ENCODE data around the gene TELO2. TPM values are rescaled to one million over a fixed set of nuclear protein-coding genes. Genes with fewer than 3 reads are reported as not detected.

The TELO2 gene
- total RNA-seq, 4 donors from 2014 or later, result 37.1 to 84.6 (median 45.3) TPM

GRCh38 chr16:1556254-1556653 lies 63.1 kb downstream of the TELO2 start:
- no peak for TF ChIP-seq EP300 (IDR thresholded peaks at IDR 0.05)
- TF ChIP-seq CTCF (IDR thresholded peaks at IDR 0.05), result no peak
- no peak for TF ChIP-seq POLR2A (IDR thresholded peaks at IDR 0.05)
- WGBS, 2 donors, result 77 to 84% methylated on average over 6 to 13 of the region's 13 CpGs
- H3K4me1 ChIP-seq, result peaks cover 0 to 2% (median 0%) of the 10 kb centered on the region in 4 donors
- H3K27me3 ChIP-seq, result no peaks in the 10 kb centered on the region
- H3K36me3 ChIP-seq, result peaks cover 0 to 93% (median 4%) of the 10 kb centered on the region in 3 donors
- H3K9me3 ChIP-seq, result no peaks in the 10 kb centered on the region
- H3K27ac ChIP-seq, result no peak overlapping the region
- H3K4me3 ChIP-seq, result no peak overlapping the region
- no peak for DNase-seq (ENCODE audit: low spot score in 2 of 2)

- TF ChIP-seq POLR2A (IDR thresholded peaks at IDR 0.05) (no peak), EP300 (IDR thresholded peaks at IDR 0.05) (no peak), CTCF (IDR thresholded peaks at IDR 0.05) (no peak)
- Histone ChIP-seq H3K4me1 (no peaks in the 10 kb centered on the region), H3K9me3 (no peaks in the 10 kb centered on the region), H3K27ac (no peak overlapping the region), H3K36me3 (peaks cover 0 to 93% (median 4%) of the 10 kb centered on the region in 3 donors), H3K27me3 (no peaks in the 10 kb centered on the region), H3K4me3 (no peak overlapping the region)
- no peak for DNase-seq (ENCODE audit: low spot score in 2 of 2)
- WGBS, 2 donors, result 89% methylated on average over 15 to 16 of the region's 16 CpGs
Observed at GRCh38 chr16:1557074-1557473, 63.9 kb downstream of the TELO2 start.

GRCh38 chr16:1557576-1557975 lies 64.4 kb downstream of the TELO2 start:
- Histone ChIP-seq H3K4me3 (no peak overlapping the region), H3K36me3 (peaks cover 0 to 95% (median 4%) of the 10 kb centered on the region in 3 donors), H3K27me3 (no peaks in the 10 kb centered on the region), H3K27ac (no peak overlapping the region), H3K9me3 (no peaks in the 10 kb centered on the region), H3K4me1 (no peaks in the 10 kb centered on the region)
- TF ChIP-seq CTCF (IDR thresholded peaks at IDR 0.05) (no peak), POLR2A (IDR thresholded peaks at IDR 0.05) (no peak), EP300 (IDR thresholded peaks at IDR 0.05) (no peak)
- WGBS, 2 donors, result 90 to 91% methylated on average over 11 of the region's 11 CpGs
- DNase-seq (ENCODE audit: low spot score in 2 of 2), result no peak

GRCh38 chr16:1559446-1559975 lies 66.4 kb downstream of the TELO2 start:
- Histone ChIP-seq H3K36me3 (peaks cover 0 to 100% (median 4%) of the 10 kb centered on the region in 3 donors), H3K4me3 (no peak overlapping the region), H3K9me3 (no peaks in the 10 kb centered on the region), H3K27me3 (no peaks in the 10 kb centered on the region), H3K27ac (no peak overlapping the region), H3K4me1 (no peaks in the 10 kb centered on the region)
- 86 to 88% methylated on average over 18 of the region's 18 CpGs for WGBS, 2 donors
- TF ChIP-seq EP300 (IDR thresholded peaks at IDR 0.05) (no peak), POLR2A (IDR thresholded peaks at IDR 0.05) (no peak), CTCF (IDR thresholded peaks at IDR 0.05) (no peak)
- no peak for DNase-seq (ENCODE audit: low spot score in 2 of 2)

Other genes with a start within 250 kb of the TELO2 start
- 10 to 100 TPM in 1 of 4 donors, 1 to 10 TPM in 2, not detected in 1; 2.7 to 14.0 (median 6.3) TPM for gene TPSD1, start 237.3 kb upstream of the TELO2 start, total RNA-seq
- 100 to 1,000 TPM in 3 of 4 donors, 10 to 100 TPM in 1; 87.3 to 161 (median 111) TPM for gene UBE2I, start 183.7 kb upstream of the TELO2 start, total RNA-seq
- gene BAIAP3, start 159.7 kb upstream of the TELO2 start, total RNA-seq, result 1 to 10 TPM in 3 of 4 donors, under 1 TPM in 1; 0.66 to 2.7 (median 2.3) TPM
- gene TSR3, start 141.5 kb upstream of the TELO2 start, total RNA-seq, result 100 to 1,000 TPM in 3 of 4 donors, 10 to 100 TPM in 1; 72.2 to 122 (median 108) TPM
- gene GNPTG, start 141.4 kb upstream of the TELO2 start, total RNA-seq, result 100 to 1,000 TPM in 1 of 4 donors, 10 to 100 TPM in 3; 51.1 to 117 (median 71.6) TPM
- 10 to 100 TPM; 34.3 to 70.5 (median 45.0) TPM for gene UNKL, start 78.7 kb upstream of the TELO2 start, total RNA-seq
- 10 to 100 TPM in 3 of 4 donors, 1 to 10 TPM in 1; 8.7 to 18.6 (median 13.5) TPM for gene UQCC4, start 72.6 kb upstream of the TELO2 start, total RNA-seq
- gene PERCC1, start 62.3 kb upstream of the TELO2 start, total RNA-seq, result 1 to 10 TPM in 1 of 4 donors, not detected in 3; 1.1 TPM
- gene CCDC154, start 48.8 kb upstream of the TELO2 start, total RNA-seq, result 1 to 10 TPM in 2 of 4 donors, under 1 TPM in 1, not detected in 1; 0.44 to 3.0 (median 2.7) TPM
- gene CLCN7, start 18.3 kb upstream of the TELO2 start, total RNA-seq, result 100 to 1,000 TPM in 2 of 4 donors, 10 to 100 TPM in 2; 38.7 to 136 (median 73.1) TPM
- not detected for gene PTX4, start 4.4 kb upstream of the TELO2 start, total RNA-seq
- gene TMEM204, start 40.3 kb downstream of the TELO2 start, total RNA-seq, result 10 to 100 TPM; 46.3 to 53.7 (median 48.9) TPM
- gene IFT140, start 118.7 kb downstream of the TELO2 start, total RNA-seq, result 10 to 100 TPM; 26.8 to 49.5 (median 41.6) TPM
- gene CRAMP1, start 119.0 kb downstream of the TELO2 start, total RNA-seq, result 10 to 100 TPM; 11.6 to 30.6 (median 17.8) TPM
- gene JPT2, start 184.9 kb downstream of the TELO2 start, total RNA-seq, result 10 to 100 TPM; 15.0 to 28.9 (median 16.1) TPM
- gene MAPK8IP3, start 212.8 kb downstream of the TELO2 start, total RNA-seq, result 100 to 1,000 TPM in 2 of 4 donors, 10 to 100 TPM in 2; 92.6 to 188 (median 99.5) TPM